Dermis microvascular lymphatic vessel endothelial cell (primary cell): ENCODE data around the gene RALA. TPM values are rescaled to one million over a fixed set of nuclear protein-coding genes. Genes with fewer than 3 reads are reported as not detected.

ENCODE experiments used
- total RNA-seq: library from RNA; depleted of rRNA; stranded (reverse); fragments of >200 nt; gene quantifications from 2 replicates; pipeline ENCODE4 v1.2.1, GENCODE V29; 2014

RALA gene
- total RNA-seq, 1 donor from 2014 or later: 28.4 TPM

Other genes starting within 250 kb of the RALA start
- gene YAE1, start 57.2 kb upstream of the RALA start, total RNA-seq: 16.4 and 18.3 TPM in 2 replicates